Measurements from ENCODE around the gene EMC10.

EMC10 gene

DNA sequence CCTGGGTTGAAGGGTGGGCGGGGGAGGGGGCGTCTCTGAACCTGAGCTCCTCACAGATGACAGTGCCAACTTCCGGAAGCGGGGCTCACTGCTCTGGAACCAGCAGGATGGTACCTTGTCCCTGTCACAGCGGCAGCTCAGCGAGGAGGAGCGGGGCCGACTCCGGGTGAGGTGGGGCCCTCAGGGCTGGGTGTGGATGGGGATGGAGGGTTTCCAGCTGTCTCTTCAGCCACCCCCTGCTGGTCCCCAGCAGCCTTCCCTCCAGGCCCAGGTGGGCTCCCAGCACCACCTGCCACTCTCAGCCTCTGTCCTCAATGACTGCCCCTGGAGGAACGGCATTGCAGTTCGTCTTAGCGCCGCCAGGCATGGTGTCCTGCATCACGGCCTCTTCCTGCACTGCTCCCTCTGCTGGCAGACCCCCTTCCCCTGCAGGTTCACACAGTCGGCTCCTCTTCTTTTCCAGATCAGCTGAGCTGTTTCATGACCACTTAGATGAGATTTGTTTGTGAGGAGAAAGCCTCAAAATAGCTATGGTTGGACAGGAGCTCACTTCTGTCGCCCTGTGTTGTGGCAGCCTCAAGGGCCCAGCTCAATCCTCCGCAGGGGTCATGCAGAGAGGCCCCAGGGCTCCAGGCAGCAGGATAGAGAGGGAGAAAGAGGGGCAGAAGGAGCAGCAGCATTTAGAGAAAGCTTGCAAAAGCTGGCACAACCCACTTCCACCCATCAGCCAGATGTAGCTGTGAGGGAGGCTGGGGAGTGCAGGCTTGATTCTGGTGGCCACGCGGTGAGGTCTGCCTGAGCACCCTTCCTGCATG, 2.8 kb downstream of the EMC10 start:
- H3K4me3 ChIP-seq (ENCODE audit: low read length): no peak overlapping the region
- no peak for TF ChIP-seq ZNF274 (IDR thresholded peaks at IDR 0.05; ENCODE audit: low read depth, low read length)

DNA sequence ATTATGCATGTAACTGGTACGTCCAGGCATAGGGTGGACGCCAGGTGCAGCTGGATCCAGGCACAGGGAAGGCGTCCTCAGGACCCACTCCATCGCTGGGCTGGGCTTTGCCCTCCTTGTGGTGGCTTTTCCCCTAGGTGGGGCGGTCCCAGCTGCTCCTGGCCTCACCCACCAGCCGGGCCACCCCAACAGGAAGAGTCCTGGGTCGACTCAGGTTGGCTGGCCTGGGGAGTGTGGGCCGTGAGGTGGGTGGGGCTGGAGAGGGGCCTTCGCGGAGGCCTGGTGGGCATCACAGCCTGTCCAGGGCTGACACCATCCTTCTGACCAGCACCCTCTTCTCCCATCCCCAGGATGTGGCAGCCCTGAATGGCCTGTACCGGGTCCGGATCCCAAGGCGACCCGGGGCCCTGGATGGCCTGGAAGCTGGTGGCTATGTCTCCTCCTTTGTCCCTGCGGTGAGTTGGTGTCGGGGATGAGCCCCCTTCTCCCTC, 3.5 kb downstream of the EMC10 start:
- TF ChIP-seq ZNF274 (IDR thresholded peaks at IDR 0.05; ENCODE audit: low read depth, low read length): no peak
- no peak overlapping the region for H3K4me3 ChIP-seq (ENCODE audit: low read length)

DNA sequence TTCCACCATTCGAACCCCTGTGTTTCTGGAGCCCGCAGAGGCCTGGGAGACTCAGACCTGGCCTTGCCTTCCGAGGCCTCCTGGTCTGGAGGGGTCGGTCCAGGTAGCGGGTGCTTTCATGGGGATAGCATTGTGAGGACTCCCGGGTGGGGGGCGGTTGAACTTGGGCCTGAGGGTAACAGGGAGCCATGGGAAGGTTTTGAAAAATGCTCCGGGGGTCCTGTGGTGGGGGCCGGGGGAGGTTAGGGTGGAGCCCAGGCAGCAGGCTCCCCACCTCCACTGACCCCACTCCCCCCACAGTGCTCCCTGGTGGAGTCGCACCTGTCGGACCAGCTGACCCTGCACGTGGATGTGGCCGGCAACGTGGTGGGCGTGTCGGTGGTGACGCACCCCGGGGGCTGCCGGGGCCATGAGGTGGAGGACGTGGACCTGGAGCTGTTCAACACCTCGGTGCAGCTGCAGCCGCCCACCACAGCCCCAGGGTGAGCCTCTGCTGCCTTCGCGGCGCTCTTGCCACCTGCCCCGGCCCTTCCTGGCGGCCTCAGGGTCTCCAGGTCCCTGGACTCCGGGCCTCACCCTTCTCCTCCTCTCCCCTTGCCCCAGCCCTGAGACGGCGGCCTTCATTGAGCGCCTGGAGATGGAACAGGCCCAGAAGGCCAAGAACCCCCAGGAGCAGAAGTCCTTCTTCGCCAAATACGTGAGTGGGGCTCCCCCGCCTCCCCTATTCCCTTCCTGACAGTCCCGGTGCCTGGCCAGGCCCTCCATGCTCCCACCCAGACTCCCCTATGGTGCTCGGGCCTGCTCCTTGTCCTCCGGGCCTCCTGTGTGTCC, 4.2 kb downstream of the EMC10 start:
- H3K4me3 ChIP-seq (ENCODE audit: low read length): no peak overlapping the region
- TF ChIP-seq ZNF274 (IDR thresholded peaks at IDR 0.05; ENCODE audit: low read depth, low read length): no peak

DNA sequence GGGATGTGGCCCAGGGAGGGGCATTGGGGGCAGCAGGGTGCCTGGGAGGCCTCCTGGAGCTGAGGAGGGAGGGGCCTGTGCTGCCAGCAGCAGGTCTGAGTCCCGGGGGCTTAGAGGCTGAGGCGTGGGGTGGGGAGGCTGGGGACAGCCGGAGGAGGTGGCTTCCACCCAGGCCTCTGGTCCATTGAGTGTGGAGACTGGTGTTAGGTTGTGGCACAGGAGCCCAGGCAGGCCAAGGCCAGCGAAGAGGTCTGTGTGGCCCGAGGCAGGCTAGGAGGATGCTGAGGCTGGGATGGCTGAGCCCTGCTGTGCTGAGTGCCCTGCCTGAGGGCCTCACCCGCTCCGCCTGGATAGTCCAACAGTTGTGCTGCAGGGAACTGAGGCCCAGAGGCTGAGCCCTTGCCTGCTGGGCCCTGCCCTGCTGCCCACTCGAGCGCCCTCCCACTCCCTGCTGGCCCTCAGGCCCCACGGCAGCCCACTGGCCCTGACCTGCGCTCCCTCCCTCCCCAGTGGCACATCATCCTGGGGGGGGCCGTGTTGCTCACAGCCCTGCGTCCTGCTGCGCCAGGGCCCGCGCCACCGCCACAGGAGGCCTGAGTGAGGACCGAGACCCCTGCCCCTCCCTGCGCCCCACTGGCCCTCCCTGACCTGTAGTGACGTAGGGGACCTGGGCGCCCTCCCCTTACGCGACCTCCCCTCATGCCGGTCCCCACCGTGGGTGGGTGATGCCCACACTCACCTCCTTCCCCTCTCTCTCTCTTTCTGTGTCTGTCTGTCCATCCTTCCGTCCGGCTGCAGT, 5.2 kb downstream of the EMC10 start:
- no peak for TF ChIP-seq ZNF274 (IDR thresholded peaks at IDR 0.05; ENCODE audit: low read depth, low read length)
- no peak overlapping the region for H3K4me3 ChIP-seq (ENCODE audit: low read length)

DNA sequence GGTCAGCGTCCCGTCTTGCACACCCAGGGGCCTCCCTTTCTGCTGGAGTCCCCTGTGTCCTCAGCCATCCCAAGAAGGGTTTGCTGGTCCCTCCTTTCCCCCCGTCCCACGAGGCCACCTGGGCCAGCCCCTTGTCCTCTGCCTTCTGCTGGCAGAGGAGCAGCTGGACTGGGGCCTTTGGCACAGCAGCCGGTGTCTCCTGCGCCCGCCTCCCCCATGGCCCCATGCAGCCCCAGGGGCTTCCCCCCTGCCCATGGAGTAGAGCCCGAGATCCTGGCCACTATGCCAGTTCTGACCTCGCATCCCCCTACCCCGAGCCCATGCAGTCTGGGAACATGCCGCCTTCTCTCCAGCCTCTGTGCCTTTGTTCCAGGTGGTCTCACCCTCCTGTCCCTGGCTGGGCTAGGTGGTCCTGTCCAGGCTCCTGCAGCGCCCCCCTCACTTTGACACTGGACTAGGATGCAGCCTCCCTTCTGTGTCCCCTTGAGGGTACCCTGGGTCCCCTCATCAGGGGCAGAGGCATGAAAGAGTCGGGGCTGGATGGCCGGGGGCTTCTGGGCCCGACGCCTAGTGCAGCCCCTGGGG, 6.1 kb downstream of the EMC10 start:
- no peak for TF ChIP-seq ZNF274 (IDR thresholded peaks at IDR 0.05; ENCODE audit: low read depth, low read length)
- no peak overlapping the region for H3K4me3 ChIP-seq (ENCODE audit: low read length)

DNA sequence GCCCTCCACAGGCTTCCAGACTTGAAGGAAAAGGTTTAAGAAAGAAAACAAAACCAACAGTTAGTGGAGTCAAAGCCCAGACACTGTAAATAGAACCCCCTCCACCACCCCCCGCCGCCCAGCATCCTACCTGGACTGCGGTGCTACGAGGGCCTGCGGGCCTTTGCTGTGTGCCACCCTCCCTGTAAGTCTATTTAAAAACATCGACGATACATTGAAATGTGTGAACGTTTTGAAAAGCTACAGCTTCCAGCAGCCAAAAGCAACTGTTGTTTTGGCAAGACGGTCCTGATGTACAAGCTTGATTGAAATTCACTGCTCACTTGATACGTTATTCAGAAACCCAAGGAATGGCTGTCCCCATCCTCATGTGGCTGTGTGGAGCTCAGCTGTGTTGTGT, 6.6 kb downstream of the EMC10 start:
- TF ChIP-seq ZNF274 (IDR thresholded peaks at IDR 0.05; ENCODE audit: low read depth, low read length): no peak
- H3K4me3 ChIP-seq (ENCODE audit: low read length): no peak overlapping the region

DNA sequence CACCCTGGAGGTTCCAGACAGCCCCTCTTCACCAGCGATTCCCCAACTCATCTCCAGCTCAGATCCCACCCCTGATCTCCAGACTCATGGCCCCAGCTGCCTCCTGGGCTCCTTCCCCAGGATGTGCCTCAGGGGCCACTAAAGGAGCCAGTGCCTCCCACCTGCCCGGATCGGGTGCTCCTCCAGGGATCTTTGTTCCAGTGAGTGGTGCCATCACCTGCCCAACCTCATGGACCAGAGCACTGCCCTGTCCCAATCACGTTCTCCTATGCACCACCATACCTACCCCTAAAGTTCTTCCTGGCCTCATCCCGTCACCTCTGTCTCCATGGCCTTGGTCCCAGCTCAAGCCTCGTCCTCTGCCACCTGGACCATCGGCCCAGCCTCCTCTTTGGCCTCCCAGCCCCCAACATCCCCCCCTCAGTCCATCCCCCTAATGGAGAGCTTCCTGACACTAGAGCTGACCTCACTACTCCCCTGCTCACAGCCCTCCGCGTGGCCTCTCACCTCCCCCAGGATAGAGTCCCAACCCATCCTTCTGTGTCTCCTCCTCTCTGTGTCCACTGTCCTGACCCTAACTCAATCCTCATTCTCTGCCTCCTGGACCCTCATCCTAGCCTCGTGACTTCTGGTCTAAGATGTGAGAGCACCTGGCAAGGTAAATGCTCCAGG, 9.1 kb downstream of the EMC10 start:
- no peak for TF ChIP-seq ZNF274 (IDR thresholded peaks at IDR 0.05; ENCODE audit: low read depth, low read length)
- H3K4me3 ChIP-seq (ENCODE audit: low read length): no peak overlapping the region

DNA sequence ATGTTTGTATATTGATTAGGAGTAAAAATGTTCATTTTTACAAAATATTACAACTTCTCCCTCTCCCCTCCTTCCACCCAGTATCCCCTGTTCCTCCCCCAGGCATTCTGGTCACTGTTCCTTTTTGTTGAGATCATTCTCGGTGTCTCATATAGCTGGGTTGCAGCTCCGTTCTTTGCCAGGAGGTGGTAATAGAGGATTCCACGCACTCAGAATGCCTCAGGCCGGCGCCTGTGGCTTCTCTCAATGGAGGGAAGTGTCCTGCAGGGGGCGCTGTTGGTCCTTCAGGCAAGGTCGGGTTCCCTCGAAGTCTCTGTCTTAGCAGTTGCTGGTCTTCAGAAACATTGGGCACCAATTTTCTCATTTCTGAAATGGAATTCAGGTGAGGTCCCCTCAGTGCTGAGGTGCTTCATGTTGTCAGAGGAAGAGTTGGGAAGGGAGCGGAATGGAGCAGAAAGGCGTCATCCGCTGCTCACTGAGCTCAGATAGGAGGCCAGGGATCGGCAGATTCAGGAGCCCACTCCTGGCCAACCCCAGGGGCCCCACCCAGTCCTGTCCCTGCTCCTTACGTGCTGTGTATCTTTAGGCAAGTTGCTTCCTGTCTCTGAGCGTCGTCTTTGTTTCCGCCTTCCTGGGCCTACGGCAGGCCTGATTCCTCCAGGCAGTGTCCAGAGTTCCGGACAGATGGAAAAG, 10.7 kb downstream of the EMC10 start:
- H3K4me3 ChIP-seq (ENCODE audit: low read length): no peak overlapping the region

DNA sequence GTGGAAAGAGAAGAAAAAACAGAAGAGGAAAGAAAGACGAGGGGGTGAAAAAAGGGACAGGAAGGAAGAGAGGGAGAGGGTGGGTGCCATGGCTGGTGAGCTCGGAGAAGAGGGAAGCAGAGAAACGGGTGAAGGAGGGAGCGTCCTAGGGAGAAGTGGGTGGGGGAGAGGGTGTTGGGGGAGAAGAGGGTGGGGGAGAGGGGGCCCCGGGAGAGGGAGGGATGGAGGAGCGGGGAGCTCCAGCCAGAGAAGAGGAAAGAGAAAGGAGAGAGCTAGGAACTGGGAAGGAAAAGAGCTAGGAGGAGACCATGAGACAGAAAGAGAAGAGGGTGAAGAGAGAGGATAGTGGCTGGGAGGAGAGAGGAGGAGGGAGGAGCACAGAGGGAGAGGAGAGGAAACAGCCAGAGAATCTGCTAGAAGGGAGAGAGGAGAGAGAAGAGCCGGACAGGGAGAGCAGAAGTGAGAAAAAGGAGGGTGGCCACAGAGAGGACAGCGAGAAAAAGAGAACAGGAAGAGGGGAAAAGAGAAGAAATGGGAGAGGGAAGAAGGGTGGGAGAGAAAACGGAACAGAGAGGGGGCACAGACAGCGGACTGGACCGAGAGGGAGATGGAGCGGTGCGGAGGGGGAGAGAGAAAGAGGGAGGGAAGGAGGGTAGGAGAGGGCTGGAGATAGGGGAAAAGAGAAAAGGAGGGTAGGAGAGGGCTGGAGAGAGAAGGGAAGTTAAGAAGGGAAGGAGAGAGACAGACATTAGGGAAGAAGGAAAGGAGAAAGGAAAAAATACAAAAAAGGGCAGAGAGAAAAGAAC, 12.3 kb downstream of the EMC10 start:
- no peak for TF ChIP-seq ZNF274 (IDR thresholded peaks at IDR 0.05; ENCODE audit: low read depth, low read length)
- no peak overlapping the region for H3K4me3 ChIP-seq (ENCODE audit: low read length)

More for the DNA sequence above, 10.7 kb downstream of the EMC10 start:
- no peak for TF ChIP-seq ZNF274 (IDR thresholded peaks at IDR 0.05; ENCODE audit: low read depth, low read length)

DNA sequence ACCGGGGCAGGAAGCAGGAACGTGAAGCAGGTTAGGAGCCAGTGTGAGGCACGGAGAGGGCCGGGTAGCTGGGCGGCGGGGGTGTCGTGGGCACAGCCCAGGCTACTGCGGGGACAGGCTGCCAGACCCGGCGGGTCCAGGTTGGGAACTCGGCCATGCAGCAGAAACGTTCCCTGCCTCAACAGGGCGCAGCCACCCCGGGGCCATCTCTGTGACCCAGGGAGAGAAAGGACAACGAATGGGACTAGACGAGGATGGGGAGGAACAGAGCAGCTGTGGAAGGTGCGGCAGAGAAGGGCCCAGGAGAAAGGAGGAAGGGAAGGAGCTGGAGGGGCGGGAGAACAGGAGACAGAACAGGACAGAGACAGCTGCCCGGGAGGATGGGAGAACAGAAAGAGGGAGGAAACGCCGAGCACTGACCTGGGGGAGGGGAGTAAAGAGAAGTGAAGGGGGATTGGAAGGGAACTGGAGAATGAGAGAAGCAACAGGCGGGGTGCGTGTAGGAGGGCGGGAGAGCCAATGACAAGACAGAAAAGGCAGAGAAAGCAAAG, 13.2 kb downstream of the EMC10 start:
- H3K4me3 ChIP-seq (ENCODE audit: low read length): no peak overlapping the region
- TF ChIP-seq ZNF274 (IDR thresholded peaks at IDR 0.05; ENCODE audit: low read depth, low read length): no peak

DNA sequence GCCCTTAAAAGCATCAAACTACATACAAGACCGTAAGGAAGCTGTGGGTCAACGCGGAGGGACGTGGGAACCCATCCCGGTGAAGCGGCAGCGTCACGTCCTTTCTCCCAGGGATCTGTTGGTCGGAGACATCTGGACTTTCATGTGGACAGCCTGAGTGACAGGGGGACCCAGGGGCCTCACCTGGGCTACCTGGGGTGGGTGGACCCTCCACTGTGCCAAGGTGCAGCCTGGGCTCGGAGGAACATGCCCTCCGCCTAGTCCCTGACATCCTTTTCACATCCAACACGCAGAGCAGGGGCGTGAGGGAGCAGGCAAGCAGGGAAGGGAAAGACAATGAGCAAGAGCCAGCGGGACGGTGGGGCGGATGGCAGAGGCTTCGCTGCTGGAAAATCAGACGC, 14.1 kb downstream of the EMC10 start:
- no peak overlapping the region for H3K4me3 ChIP-seq (ENCODE audit: low read length)
- no peak for TF ChIP-seq ZNF274 (IDR thresholded peaks at IDR 0.05; ENCODE audit: low read depth, low read length)

DNA sequence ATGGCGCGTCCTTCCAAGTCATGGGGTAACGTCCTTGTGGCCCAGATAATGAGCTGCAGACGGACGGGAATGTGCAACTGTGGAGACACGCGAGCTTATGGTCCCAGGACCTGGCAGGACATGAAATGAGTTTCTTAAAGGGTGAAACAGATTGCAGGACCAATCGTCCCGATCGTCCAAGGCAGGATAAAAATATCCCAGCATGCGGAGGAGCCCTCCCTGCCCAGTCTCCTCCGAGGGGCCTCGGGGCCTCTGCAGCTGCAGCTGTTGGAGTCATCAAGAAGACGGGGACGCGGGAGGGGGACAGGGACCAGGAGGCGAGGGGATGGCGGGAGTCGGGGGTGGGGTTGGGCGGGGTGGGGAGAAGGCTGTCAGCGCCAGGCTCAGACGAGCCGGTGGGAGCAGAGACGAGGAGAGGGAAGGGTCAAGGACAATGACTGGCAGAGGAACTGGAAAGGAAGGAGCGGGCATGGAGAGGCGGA, 14.7 kb downstream of the EMC10 start:
- no peak overlapping the region for H3K4me3 ChIP-seq (ENCODE audit: low read length)
- no peak for TF ChIP-seq ZNF274 (IDR thresholded peaks at IDR 0.05; ENCODE audit: low read depth, low read length)

Measured in GM08714 (cell line).